DOHH2 (cell line): ENCODE results near the gene NKD1.

Experiments
- H3F3A ChIP-seq: fragments of 200-600 bp; sonication (generic), shearing (Covaris generic); 2 replicates; pipeline ENCODE4 v1.6.0; 2016; ENCODE audit warnings: antibody characterized with exemption, mild to moderate bottlenecking; ENCODE audit not compliant: control insufficient read depth, insufficient read depth
- H3K27ac ChIP-seq: fragments of 200-600 bp; sonication (generic); 2 replicates; pipeline ENCODE4 v1.5.1; 2014; ENCODE audit warnings: low read depth, mild to moderate bottlenecking, low read length, moderate library complexity
- H3K27me3 ChIP-seq: fragments of 200-600 bp; sonication (generic); 2 replicates; pipeline ENCODE4 v1.6.1; 2014; ENCODE audit warnings: mild to moderate bottlenecking, low read length, mixed read lengths; ENCODE audit not compliant: control insufficient read depth
- H3K36me3 ChIP-seq: fragments of 200-600 bp; sonication (generic); 2 replicates; pipeline ENCODE4 v1.6.1; 2014; ENCODE audit warnings: mild to moderate bottlenecking, low read length, moderate library complexity, mixed read lengths; ENCODE audit not compliant: control insufficient read depth
- H3K4me1 ChIP-seq: fragments of 200-600 bp; sonication (generic); 2 replicates; pipeline ENCODE4 v1.6.1; 2014; ENCODE audit warnings: mild to moderate bottlenecking, low read length, mixed read lengths; ENCODE audit not compliant: control insufficient read depth
- H3K4me2 ChIP-seq: fragments of 200-600 bp; sonication (generic); 2 replicates; pipeline ENCODE4 v1.6.0; 2014; ENCODE audit warnings: mild to moderate bottlenecking, low read length, moderate library complexity
- H3K4me3 ChIP-seq: fragments of 200-600 bp; sonication (generic); 2 replicates; pipeline ENCODE4 v1.5.1; 2014; ENCODE audit warnings: mild to moderate bottlenecking, low read length, mixed read lengths
- H3K79me2 ChIP-seq: fragments of 200-600 bp; sonication (generic); 2 replicates; pipeline ENCODE4 v1.6.1; 2014; ENCODE audit warnings: mild to moderate bottlenecking, low read length, mixed read lengths; ENCODE audit not compliant: control insufficient read depth
- H3K9me2 ChIP-seq: fragments of 200-600 bp; sonication (generic); replicated peaks from 2 replicates; pipeline ENCODE4 v1.6.1; 2014; ENCODE audit warnings: mild to moderate bottlenecking, low read length, mixed read lengths; ENCODE audit not compliant: control insufficient read depth
- H3K9me3 ChIP-seq: fragments of 200-600 bp; sonication (generic); 2 replicates; pipeline ENCODE4 v1.6.1; 2014; ENCODE audit warnings: antibody characterized with exemption, low read length, mixed read lengths; ENCODE audit not compliant: control insufficient read depth, insufficient read depth
- H4K20me1 ChIP-seq: fragments of 200-600 bp; sonication (generic); 2 replicates; pipeline ENCODE4 v1.6.0; 2014; ENCODE audit warnings: low read depth, mild to moderate bottlenecking, antibody characterized with exemption, low read length, moderate library complexity; ENCODE audit not compliant: control insufficient read depth, insufficient read depth
- CTCF ChIP-seq: fragments of 200-600 bp; sonication (generic); IDR thresholded peaks from one replicate; pipeline ENCODE4 v1.5.1; 2014; ENCODE audit warnings: antibody characterized with exemption, mild to moderate bottlenecking, low read depth, low read length; ENCODE audit not compliant: poor library complexity, severe bottlenecking
- EZH2phosphoT487 ChIP-seq: fragments of 200-600 bp; sonication (generic); IDR thresholded peaks from 2 replicates; pipeline ENCODE4 v1.6.1; 2017; ENCODE audit warnings: borderline replicate concordance, mild to moderate bottlenecking, antibody characterized with exemption, low read length, moderate library complexity, mixed read lengths

NKD1 gene

GRCh38 chr16:50616386-50616785 lies 68.2 kb downstream of the NKD1 start:
- Histone ChIP-seq H3K27me3 (no peaks in the 10 kb centered on the region), H3K9me2 (no peaks in the 10 kb centered on the region), H3K4me1 (no peaks in the 10 kb centered on the region), H3K4me2 (no peak overlapping the region), H3K27ac (no peak overlapping the region), H3K4me3 (no peak overlapping the region), H4K20me1 (no peaks in the 10 kb centered on the region), H3K9me3 (no peaks in the 10 kb centered on the region), H3K79me2 (no peaks in the 10 kb centered on the region), H3F3A (no peaks in the 10 kb centered on the region), H3K36me3 (no peaks in the 10 kb centered on the region)
- no peak for TF ChIP-seq EZH2phosphoT487
- no peak for TF ChIP-seq CTCF

- H3K79me2 ChIP-seq = no peaks in the 10 kb centered on the region
- no peaks in the 10 kb centered on the region for H4K20me1 ChIP-seq
- no peak for TF ChIP-seq CTCF
- no peak for TF ChIP-seq EZH2phosphoT487
- H3K9me3 ChIP-seq = no peaks in the 10 kb centered on the region
- H3K36me3 ChIP-seq = no peaks in the 10 kb centered on the region
- H3F3A ChIP-seq = no peaks in the 10 kb centered on the region
- no peak overlapping the region for H3K4me2 ChIP-seq
- H3K27me3 ChIP-seq = no peaks in the 10 kb centered on the region
- H3K4me3 ChIP-seq = no peak overlapping the region
- no peaks in the 10 kb centered on the region for H3K9me2 ChIP-seq
- no peak overlapping the region for H3K27ac ChIP-seq
- H3K4me1 ChIP-seq = no peaks in the 10 kb centered on the region
Observed at GRCh38 chr16:50616883-50617645, 68.9 kb downstream of the NKD1 start.

GRCh38 chr16:50617646-50618184 lies 69.5 kb downstream of the NKD1 start:
- no peak overlapping the region for H3K4me2 ChIP-seq
- no peaks in the 10 kb centered on the region for H3K36me3 ChIP-seq
- TF ChIP-seq EZH2phosphoT487 (no peak), CTCF (no peak)
- no peaks in the 10 kb centered on the region for H3K9me2 ChIP-seq
- no peaks in the 10 kb centered on the region for H3F3A ChIP-seq
- H4K20me1 ChIP-seq = no peaks in the 10 kb centered on the region
- H3K9me3 ChIP-seq = no peaks in the 10 kb centered on the region
- H3K27me3 ChIP-seq = no peaks in the 10 kb centered on the region
- no peaks in the 10 kb centered on the region for H3K4me1 ChIP-seq
- no peaks in the 10 kb centered on the region for H3K79me2 ChIP-seq
- no peak overlapping the region for H3K4me3 ChIP-seq
- no peak overlapping the region for H3K27ac ChIP-seq
